Neural progenitor cell (in vitro differentiated cells): ENCODE measurements around the gene ARHGEF40.

Experiments used
- EZH2 ChIP-seq: fragments of 200-600 bp; sonication (generic); IDR thresholded peaks from 2 replicates; pipeline ENCODE4 v1.6.1; 2017; ENCODE audit warnings: antibody characterized with exemption, mild to moderate bottlenecking, moderate library complexity
- TF ChIP-seq, protein P1 (sequence below): fragments of 200-600 bp; sonication (generic); IDR thresholded peaks from 2 replicates; pipeline ENCODE4 v1.5.1; 2017; ENCODE audit warnings: antibody characterized with exemption, mild to moderate bottlenecking

- TF ChIP-seq, protein P1, sequence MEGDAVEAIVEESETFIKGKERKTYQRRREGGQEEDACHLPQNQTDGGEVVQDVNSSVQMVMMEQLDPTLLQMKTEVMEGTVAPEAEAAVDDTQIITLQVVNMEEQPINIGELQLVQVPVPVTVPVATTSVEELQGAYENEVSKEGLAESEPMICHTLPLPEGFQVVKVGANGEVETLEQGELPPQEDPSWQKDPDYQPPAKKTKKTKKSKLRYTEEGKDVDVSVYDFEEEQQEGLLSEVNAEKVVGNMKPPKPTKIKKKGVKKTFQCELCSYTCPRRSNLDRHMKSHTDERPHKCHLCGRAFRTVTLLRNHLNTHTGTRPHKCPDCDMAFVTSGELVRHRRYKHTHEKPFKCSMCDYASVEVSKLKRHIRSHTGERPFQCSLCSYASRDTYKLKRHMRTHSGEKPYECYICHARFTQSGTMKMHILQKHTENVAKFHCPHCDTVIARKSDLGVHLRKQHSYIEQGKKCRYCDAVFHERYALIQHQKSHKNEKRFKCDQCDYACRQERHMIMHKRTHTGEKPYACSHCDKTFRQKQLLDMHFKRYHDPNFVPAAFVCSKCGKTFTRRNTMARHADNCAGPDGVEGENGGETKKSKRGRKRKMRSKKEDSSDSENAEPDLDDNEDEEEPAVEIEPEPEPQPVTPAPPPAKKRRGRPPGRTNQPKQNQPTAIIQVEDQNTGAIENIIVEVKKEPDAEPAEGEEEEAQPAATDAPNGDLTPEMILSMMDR, result no peak
- TF ChIP-seq EZH2, result no peak
Measured at GRCh38 chr14:21099596-21099985, 29.5 kb downstream of the ARHGEF40 start.
